Osteocyte (in vitro differentiated cells): ENCODE results near the gene RMI2. TPM values are rescaled to one million over a fixed set of nuclear protein-coding genes. Genes with fewer than 3 reads are reported as not detected.

Experiments
- DNase-seq: peaks from one replicate; pipeline ENCODE4 v3.0.0; 2021; ENCODE audit warnings: mixed read lengths; ENCODE audit not compliant: unreplicated experiment; ENCODE audit errors: extremely low spot score
- H3K27ac Mint-ChIP-seq: one replicate; pipeline ENCODE4 v1.8.0; 2021; ENCODE audit warnings: mild to moderate bottlenecking, mixed read lengths; ENCODE audit not compliant: unreplicated experiment
- H3K27me3 Mint-ChIP-seq: one replicate; pipeline ENCODE4 v1.8.0; 2021; ENCODE audit warnings: mixed read lengths; ENCODE audit not compliant: unreplicated experiment
- H3K36me3 Mint-ChIP-seq: one replicate; pipeline ENCODE4 v1.8.0; 2021; ENCODE audit warnings: mixed read lengths; ENCODE audit not compliant: unreplicated experiment
- H3K4me1 Mint-ChIP-seq: one replicate; pipeline ENCODE4 v1.8.0; 2021; ENCODE audit warnings: mixed read lengths; ENCODE audit not compliant: unreplicated experiment
- H3K4me3 Mint-ChIP-seq: one replicate; pipeline ENCODE4 v1.8.0; 2021; ENCODE audit warnings: mild to moderate bottlenecking, moderate library complexity, mixed read lengths; ENCODE audit not compliant: unreplicated experiment
- H3K9me3 Mint-ChIP-seq: one replicate; pipeline ENCODE4 v1.8.0; 2021; ENCODE audit warnings: mixed read lengths; ENCODE audit not compliant: unreplicated experiment
- total RNA-seq: library from RNA; stranded (reverse); gene quantifications from 2 replicates; pipeline ENCODE4 v1.2.1, GENCODE V29; 2021
- TF ChIP-seq, protein P1 (sequence below): fragments of 200-600 bp; sonication (generic); IDR thresholded peaks from 2 replicates; pipeline ENCODE4 v1.5.0; 2021; ENCODE audit warnings: antibody characterized with exemption, mild to moderate bottlenecking, moderate library complexity

RMI2 gene
- total RNA-seq, 1 donor from 2014 or later, result 4.1 TPM

DNA sequence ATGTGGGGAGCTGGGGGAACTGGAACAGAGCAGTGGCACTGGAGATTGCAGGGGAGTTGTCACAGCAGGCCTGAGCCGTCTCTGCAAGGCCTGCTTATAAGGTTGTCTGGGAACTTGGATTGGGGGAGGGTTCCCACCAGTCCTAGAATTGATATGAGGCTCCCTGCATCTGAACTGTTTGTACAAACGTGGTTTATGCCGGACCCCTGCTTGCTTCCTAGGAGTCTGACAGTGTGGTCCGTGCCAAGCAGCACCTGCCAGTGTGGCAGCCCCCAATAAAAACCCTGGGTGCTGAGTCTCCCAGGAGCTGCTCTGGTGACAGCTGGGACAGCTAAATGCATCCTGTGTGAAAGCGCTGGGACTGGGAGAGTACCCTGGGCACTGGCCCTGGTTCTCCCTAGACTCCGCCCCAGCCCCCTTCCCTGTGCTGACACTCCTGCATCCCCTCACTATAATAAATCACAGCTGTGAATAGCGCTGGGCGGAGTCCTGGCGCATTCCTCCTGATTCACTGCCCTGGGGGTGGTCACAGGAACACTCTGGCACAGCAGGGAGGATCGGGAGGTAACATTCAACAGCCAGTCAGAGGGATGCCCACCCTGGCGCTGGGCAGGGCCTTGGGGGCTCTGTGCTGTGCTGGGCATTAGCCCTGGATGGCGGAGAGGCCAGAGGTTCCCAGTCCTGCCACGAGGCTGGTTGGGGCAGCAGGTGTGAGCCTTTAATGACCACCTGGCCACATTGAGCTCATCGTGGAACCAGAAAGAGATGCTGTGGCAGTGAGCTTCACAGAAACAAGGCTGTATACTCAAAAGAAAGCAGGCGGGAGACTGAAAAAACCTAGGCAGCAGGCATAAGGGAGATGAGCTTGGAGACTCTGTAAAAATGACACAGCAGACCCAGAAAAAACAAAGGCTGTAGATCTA lies 45.6 kb downstream of the RMI2 start:
- peaks cover 3% of the 10 kb centered on the region for H3K4me1 Mint-ChIP-seq
- no peak overlapping the region for H3K4me3 Mint-ChIP-seq
- H3K27ac Mint-ChIP-seq, result no peak overlapping the region
- no peak for DNase-seq
- H3K36me3 Mint-ChIP-seq, result no peaks in the 10 kb centered on the region
- no peaks in the 10 kb centered on the region for H3K9me3 Mint-ChIP-seq
- TF ChIP-seq, protein P1, sequence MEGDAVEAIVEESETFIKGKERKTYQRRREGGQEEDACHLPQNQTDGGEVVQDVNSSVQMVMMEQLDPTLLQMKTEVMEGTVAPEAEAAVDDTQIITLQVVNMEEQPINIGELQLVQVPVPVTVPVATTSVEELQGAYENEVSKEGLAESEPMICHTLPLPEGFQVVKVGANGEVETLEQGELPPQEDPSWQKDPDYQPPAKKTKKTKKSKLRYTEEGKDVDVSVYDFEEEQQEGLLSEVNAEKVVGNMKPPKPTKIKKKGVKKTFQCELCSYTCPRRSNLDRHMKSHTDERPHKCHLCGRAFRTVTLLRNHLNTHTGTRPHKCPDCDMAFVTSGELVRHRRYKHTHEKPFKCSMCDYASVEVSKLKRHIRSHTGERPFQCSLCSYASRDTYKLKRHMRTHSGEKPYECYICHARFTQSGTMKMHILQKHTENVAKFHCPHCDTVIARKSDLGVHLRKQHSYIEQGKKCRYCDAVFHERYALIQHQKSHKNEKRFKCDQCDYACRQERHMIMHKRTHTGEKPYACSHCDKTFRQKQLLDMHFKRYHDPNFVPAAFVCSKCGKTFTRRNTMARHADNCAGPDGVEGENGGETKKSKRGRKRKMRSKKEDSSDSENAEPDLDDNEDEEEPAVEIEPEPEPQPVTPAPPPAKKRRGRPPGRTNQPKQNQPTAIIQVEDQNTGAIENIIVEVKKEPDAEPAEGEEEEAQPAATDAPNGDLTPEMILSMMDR, result no peak
- no peaks in the 10 kb centered on the region for H3K27me3 Mint-ChIP-seq

DNA sequence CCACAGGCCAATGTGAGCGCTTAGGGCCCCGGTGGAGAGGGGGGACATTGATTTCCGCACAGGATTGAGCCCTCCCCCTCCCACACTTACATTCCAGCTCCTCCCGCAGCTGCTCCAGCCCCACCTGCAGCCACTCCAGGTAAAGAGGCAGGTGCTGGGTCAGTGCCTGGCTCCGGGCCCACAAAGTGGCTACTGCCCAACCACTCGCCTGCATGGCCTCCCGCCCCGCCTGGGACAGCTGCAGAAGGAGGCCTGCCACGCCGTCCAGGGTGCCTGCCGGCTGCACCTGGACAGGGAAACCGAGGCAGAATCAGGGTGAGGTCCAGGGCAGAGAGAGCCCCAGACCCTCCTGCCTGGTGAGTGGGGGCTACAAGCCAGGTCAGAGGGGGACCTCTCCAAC lies 46.3 kb downstream of the RMI2 start:
- H3K27ac Mint-ChIP-seq, result no peak overlapping the region
- TF ChIP-seq, protein P1, result no peak
- no peaks in the 10 kb centered on the region for H3K27me3 Mint-ChIP-seq
- H3K36me3 Mint-ChIP-seq, result no peaks in the 10 kb centered on the region
- no peaks in the 10 kb centered on the region for H3K9me3 Mint-ChIP-seq
- no peak for DNase-seq
- H3K4me1 Mint-ChIP-seq, result peaks cover 3% of the 10 kb centered on the region
- no peak overlapping the region for H3K4me3 Mint-ChIP-seq

DNA sequence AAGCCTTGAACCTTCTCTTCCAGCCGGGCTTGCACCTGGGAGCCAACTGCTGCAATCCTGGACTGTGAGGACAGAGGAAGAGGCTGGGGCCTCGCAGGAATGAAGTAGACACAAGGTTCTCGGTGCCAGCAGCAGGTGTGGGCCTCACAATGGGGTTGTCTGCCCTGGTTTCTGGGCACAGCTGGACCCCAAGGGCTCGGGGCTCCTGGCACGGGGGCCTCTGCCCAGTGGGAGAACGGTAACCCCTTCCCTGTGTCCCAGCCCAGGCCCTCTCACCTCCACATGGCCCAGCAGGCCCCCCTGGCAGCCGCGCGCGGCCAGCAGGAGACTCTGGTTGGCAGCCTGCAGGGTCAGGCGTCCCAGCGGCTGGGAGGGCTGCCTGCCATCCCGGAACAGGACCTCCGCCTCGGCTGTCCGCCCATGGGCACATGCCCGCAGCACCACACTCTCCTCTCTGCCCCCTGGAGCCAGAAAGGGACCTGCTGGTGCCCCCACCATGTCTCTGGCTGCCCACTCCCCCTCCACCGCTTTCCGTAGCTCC lies 46.9 kb downstream of the RMI2 start:
- Mint-ChIP-seq H3K27me3 (no peaks in the 10 kb centered on the region), H3K4me3 (no peak overlapping the region), H3K36me3 (no peaks in the 10 kb centered on the region), H3K9me3 (no peaks in the 10 kb centered on the region), H3K4me1 (peaks cover 3% of the 10 kb centered on the region), H3K27ac (no peak overlapping the region)
- TF ChIP-seq, protein P1, result no peak
- no peak for DNase-seq

DNA sequence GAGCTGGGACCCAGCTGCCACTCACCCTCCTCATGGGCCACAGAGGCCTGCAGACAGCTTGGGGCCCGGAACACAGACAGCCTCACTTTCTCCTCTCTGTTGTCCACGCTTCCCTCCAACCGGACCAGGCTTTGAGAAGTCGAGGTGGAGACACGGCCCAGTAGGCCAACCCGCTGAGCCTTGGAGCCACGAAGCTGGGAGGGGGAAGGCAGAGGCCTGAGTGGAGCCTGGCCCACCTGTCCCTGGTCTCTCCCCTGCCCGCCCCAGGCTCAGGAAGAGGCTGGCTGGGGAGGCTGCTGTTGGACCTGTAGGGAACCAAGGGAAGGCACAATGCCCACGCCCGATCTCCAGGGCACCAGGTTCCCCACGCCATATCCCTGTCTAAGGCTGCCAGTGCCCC lies 48.1 kb downstream of the RMI2 start:
- Mint-ChIP-seq H3K4me1 (peaks cover 3% of the 10 kb centered on the region), H3K9me3 (no peaks in the 10 kb centered on the region), H3K36me3 (no peaks in the 10 kb centered on the region), H3K27ac (no peak overlapping the region), H3K27me3 (no peaks in the 10 kb centered on the region), H3K4me3 (no peak overlapping the region)
- no peak for DNase-seq
- TF ChIP-seq, protein P1, result no peak

DNA sequence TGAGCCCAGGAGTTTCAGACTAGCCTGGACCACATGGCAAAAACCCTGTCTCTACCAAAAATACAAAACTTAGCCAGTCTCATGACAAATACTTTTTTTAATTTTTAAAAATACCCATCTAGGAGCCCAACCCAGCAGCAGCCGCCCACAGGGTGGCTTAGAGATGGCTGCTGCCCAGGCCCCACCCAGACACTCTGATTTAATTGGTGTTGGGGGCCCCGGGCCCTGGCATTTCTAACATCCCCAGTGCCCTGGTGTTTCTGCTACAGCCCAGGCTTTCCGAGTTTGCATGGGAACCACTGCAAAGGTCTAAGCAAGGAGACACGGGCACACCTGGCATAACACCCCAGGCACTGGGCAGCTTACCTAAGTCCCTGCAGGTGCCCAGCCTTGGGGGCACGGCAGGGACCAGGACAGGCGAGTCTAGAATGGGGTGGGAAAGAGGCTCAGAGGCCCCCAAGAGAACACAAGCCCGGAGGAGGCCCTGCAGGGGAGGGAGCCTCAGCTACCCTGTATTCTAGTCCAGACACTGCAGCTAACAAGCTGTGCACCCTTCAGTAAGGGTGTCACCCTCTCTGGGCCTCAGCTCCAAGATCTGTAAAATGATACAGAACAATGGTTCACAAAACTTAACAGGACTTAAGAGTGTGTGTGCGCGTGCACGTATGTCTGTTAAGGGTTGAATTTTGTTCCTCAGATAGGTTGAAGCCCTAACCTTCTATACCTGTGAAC lies 48.8 kb downstream of the RMI2 start:
- TF ChIP-seq, protein P1, result no peak
- no peak overlapping the region for H3K27ac Mint-ChIP-seq

More for the DNA sequence above, 48.8 kb downstream of the RMI2 start:
- Mint-ChIP-seq H3K4me3 (no peak overlapping the region), H3K27me3 (no peaks in the 10 kb centered on the region), H3K4me1 (peaks cover 3% of the 10 kb centered on the region), H3K9me3 (no peaks in the 10 kb centered on the region), H3K36me3 (no peaks in the 10 kb centered on the region)
- no peak for DNase-seq
